HG03558 (cell line): ENCODE measurements around the gene FIGNL1.
A peak's percentile ranks its signal among the peaks of the same experiment; 100 is the strongest.

Experiments used
- ATAC-seq: cut with Tn5 transposase; IDR thresholded peaks from one replicate; pipeline ENCODE4 v1.9.1; 2021; ENCODE audit warnings: moderate number of reproducible peaks; ENCODE audit not compliant: unreplicated experiment; ENCODE audit errors: extremely low read depth

Gene FIGNL1

DNA sequence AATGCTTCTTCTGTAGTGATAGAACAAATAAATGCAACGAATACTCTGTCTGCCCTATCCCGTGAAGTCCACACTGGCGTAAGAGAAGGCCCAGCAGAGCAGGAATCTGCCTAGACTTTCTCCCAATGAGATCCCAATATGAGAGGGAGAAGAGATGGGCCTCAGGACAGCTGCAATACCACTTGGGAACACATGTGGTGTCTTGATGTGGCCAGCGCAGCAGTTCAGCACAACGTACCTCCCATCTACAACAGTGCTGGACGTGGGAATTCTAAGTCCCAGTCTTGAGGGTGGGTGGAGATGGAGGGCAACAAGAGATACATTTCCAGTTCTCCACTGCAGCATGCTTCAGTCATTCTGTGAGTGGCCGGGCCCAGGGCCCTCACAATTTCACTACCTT lies 45.8 kb downstream of the FIGNL1 start:
- no peak for ATAC-seq

DNA sequence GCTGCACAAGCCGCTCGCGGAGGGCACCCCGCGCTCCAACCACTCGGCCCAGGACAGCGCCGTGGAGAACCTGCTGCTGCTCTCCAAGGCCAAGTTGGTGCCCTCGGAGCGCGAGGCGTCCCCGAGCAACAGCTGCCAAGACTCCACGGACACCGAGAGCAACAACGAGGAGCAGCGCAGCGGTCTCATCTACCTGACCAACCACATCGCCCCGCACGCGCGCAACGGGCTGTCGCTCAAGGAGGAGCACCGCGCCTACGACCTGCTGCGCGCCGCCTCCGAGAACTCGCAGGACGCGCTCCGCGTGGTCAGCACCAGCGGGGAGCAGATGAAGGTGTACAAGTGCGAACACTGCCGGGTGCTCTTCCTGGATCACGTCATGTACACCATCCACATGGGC lies 50.0 kb downstream of the FIGNL1 start:
- no peak for ATAC-seq

DNA sequence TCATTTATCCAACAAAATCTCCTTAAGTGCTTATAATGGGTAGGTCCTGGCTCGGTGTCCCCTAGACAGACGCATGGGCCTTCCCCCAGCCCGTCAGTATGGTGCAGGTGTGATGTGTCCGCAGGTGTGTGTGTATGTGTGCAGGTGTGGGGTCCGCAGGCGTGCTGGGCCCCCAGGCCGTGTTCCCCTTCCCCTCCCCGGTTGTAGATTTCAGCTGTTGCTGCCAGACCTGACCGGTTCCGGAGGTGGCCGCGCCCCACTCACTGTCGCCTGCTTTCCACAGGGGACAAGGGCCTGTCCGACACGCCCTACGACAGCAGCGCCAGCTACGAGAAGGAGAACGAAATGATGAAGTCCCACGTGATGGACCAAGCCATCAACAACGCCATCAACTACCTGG lies 50.5 kb downstream of the FIGNL1 start:
- no peak for ATAC-seq

DNA sequence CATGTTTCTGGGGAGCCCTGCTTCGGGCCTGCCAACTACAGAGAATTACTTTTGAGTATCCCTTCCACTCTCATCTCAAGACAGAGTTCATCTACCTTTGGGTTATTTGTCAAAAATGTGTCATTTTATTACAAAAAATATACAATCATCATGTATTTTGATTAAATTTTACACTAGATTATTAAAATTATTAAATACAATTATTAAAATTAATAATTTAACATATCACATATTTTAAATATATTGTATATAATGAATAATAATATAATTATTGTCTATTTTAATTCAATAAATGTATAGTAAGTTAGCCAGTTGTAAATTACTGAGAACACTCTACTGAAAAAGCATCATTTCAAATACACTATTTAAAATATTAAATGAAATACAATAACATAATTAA lies 50.9 kb downstream of the FIGNL1 start:
- ATAC-seq = no peak

DNA sequence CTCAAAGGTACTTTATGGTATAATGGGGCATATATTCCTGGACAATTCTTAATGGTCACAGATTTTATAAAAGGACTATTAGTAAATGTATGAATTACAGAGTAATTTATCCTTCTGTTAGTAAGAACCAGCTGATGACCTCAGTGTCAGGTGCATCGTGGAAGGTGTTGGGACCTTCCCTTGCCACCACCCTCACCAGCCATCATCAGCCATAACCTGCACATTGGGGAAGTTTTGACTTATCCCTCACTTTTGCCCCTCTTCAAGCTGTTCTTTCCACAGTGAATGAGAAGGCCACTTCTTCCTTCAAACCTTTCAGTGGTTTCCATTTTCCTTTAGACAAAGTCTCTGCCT lies 52.2 kb downstream of the FIGNL1 start:
- ATAC-seq = no peak

DNA sequence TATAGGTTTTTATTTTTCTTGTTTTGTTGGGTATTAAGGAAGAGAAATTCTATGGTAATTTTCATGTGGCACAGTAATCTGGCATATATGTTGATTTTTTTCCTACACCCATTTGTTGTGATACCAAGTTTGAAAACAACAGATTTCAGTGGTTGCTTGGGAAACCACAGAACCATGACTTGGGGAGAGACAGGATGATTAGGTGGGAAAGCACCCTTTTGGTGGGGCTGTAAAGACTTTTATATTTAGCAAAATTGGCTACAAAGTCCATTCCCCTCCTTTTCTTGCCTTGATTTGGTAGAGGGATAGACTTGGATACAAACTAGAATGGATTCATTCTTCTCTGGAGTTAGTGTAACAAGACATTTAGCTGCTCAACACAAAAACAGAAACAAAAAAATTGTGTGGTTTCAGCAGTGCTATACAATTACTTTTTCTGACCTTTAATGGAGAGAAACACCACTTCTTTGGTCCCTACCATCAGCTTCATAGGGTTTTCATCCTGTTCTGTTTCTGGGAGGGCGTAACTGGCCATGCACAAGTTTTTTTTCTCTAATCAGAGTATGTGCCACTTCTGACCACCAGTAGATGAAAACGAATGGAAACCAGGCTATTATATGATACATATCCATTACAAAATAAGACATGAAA lies 52.7 kb downstream of the FIGNL1 start:
- peak; percentile 59 for ATAC-seq

DNA sequence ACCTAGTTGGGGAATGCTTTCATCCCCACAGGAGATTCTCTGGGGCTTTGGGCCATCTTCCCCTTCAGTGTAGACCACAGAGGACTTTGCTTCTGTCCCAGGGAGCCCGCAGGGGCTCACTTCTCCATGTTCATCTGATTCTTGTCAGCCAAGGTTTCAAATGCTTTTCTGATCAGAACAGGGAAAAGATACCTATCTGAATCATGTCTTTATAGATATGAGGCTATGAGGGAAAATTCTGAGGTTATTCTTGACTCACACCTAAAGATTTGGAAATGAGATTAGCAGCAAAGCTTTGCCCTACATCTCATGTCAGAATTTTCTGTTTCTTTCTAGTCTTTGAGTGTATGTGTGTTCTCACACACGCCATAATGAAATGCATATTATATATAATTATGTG lies 53.3 kb downstream of the FIGNL1 start:
- peak; percentile 9 for ATAC-seq

DNA sequence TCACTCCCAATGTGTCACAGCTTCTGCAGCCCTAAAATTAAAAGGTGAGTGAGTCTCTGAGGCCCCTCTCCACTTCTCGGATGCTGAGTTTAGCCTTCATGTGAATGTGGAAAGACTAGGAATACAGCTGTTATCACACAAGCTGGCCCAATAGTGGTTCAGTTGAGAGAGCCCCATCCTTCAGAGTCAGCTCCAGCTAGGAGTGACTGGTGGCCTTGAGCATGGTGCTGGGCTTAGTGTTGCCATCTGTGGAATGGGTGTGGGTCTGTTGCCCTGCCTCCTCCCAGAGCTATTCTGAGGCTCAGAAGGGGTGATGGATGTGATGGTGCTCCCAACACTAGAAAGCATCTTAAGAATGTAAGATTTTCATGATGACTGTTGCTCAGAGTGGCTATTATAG lies 55.8 kb downstream of the FIGNL1 start:
- ATAC-seq = no peak
